SU-DHL-6 (cell line): Measurements from ENCODE around the gene USP24.

ENCODE experiments used
- H2AFZ ChIP-seq: fragments of 200-600 bp; sonication (generic); 2 replicates; pipeline ENCODE4 v1.6.1; 2014; ENCODE audit warnings: low read depth, mild to moderate bottlenecking, moderate library complexity, mixed read lengths, antibody characterized with exemption, low read length; ENCODE audit not compliant: severe bottlenecking
- H3F3A ChIP-seq: fragments of 200-600 bp; shearing (Covaris generic); 2 replicates; pipeline ENCODE4 v1.6.0; 2016; ENCODE audit warnings: antibody characterized with exemption, mild to moderate bottlenecking; ENCODE audit not compliant: insufficient read depth
- H3K27ac ChIP-seq: fragments of 200-600 bp; sonication (generic); 2 replicates; pipeline ENCODE4 v1.5.1; 2016; ENCODE audit warnings: low read depth, mild to moderate bottlenecking, low read length, moderate library complexity, mixed read lengths
- H3K27me3 ChIP-seq: fragments of 200-600 bp; sonication (generic), shearing (Covaris generic); 2 replicates; pipeline ENCODE4 v1.6.0; 2014; ENCODE audit warnings: mild to moderate bottlenecking, low read length
- H3K36me3 ChIP-seq: fragments of 200-600 bp; sonication (generic); 2 replicates; pipeline ENCODE4 v1.6.1; 2014; ENCODE audit warnings: mild to moderate bottlenecking, low read length, mixed read lengths
- H3K4me2 ChIP-seq: fragments of 300-600, 200-600 bp; shearing (Covaris generic), sonication (generic); 2 replicates; pipeline ENCODE4 v1.6.0; 2014; ENCODE audit warnings: low read length, low read depth, mild to moderate bottlenecking; ENCODE audit not compliant: poor library complexity, severe bottlenecking
- H3K4me3 ChIP-seq: fragments of 200-600 bp; sonication (generic); 2 replicates; pipeline ENCODE4 v1.5.1; 2014; ENCODE audit warnings: antibody characterized with exemption, low read length, mild to moderate bottlenecking, mixed read lengths; ENCODE audit not compliant: insufficient read depth, poor library complexity, severe bottlenecking
- H3K79me2 ChIP-seq: fragments of 200-600 bp; sonication (generic); 2 replicates; pipeline ENCODE4 v1.6.1; 2014; ENCODE audit warnings: mild to moderate bottlenecking, low read length, moderate library complexity; ENCODE audit not compliant: insufficient read depth
- H3K9ac ChIP-seq: fragments of 200-600 bp; sonication (generic); 2 replicates; pipeline ENCODE4 v1.7.0; 2014; ENCODE audit warnings: mild to moderate bottlenecking, low read length
- H3K9me2 ChIP-seq: fragments of 200-600 bp; sonication (generic); replicated peaks from 2 replicates; pipeline ENCODE4 v1.6.1; 2014; ENCODE audit warnings: low read length; ENCODE audit not compliant: insufficient read depth
- H3K9me3 ChIP-seq: fragments of 200-600 bp; sonication (generic); 2 replicates; pipeline ENCODE4 v1.6.1; 2014; ENCODE audit warnings: low read length, mixed read lengths; ENCODE audit not compliant: insufficient read depth
- H4K20me1 ChIP-seq: fragments of 200-600 bp; sonication (generic); 2 replicates; pipeline ENCODE4 v1.6.1; 2014; ENCODE audit warnings: low read depth, mild to moderate bottlenecking, antibody characterized with exemption, low read length, moderate library complexity, mixed read lengths
- CTCF ChIP-seq: fragments of 200-600 bp; sonication (generic); IDR thresholded peaks from one replicate; pipeline ENCODE4 v1.5.1; 2017; ENCODE audit warnings: antibody characterized with exemption, mild to moderate bottlenecking, low read length, moderate library complexity; ENCODE audit not compliant: insufficient read depth, poor library complexity, severe bottlenecking
- EZH2phosphoT487 ChIP-seq: fragments of 200-600 bp; sonication (generic), shearing (Covaris generic); conservative IDR thresholded peaks from 2 replicates; pipeline ENCODE4 v1.6.1; 2018; ENCODE audit warnings: mild to moderate bottlenecking, antibody characterized with exemption, low read length, moderate library complexity, mixed read lengths

The USP24 gene

GRCh38 chr1:55225228-55225627 is 10.1 kb upstream of the USP24 start:
- Histone ChIP-seq H3F3A (no peaks in the 10 kb centered on the region), H2AFZ (no peak overlapping the region)
- TF ChIP-seq EZH2phosphoT487: no peak
- no peak for TF ChIP-seq CTCF

DNA sequence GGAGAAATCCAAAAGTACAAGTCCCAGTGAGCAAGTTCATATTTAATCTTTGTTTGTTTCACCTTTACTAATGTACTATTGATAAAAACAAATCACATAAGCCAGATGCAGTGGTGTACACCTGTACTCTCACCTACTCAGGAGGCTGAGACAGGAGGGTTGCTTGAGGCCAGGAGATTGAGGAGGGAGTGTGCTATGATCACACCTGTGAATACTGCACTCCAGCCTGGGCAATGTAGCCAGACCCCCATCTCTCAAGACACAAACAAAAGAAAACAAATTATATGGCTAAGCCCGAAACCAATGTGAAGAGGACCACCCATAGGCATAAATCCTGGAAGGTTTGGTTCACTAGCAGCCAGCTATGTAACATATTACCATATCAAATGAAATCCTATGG is 9.6 kb upstream of the USP24 start:
- H3K27me3 ChIP-seq: no peaks in the 10 kb centered on the region

More at GRCh38 chr1:55225228-55225627, 10.1 kb upstream of the USP24 start:
- Histone ChIP-seq H3K9me3 (no peaks in the 10 kb centered on the region; the same call in 1 of the 2 replicates), H3K4me2 (no peak overlapping the region), H3K27me3 (no peaks in the 10 kb centered on the region), H3K4me3 (no peak overlapping the region), H4K20me1 (no peaks in the 10 kb centered on the region), H3K9ac (no peak overlapping the region), H3K9me2 (no peaks in the 10 kb centered on the region), H3K36me3 (no peaks in the 10 kb centered on the region), H3K27ac (no peak overlapping the region), H3K79me2 (no peaks in the 10 kb centered on the region)

GRCh38 chr1:55222152-55222551 is 7.0 kb upstream of the USP24 start:
- H2AFZ ChIP-seq: no peak overlapping the region

More for the DNA sequence above, 9.6 kb upstream of the USP24 start:
- Histone ChIP-seq H4K20me1 (no peaks in the 10 kb centered on the region), H3K79me2 (no peaks in the 10 kb centered on the region), H3K4me3 (no peak overlapping the region), H3K9ac (no peak overlapping the region), H3K9me3 (no peaks in the 10 kb centered on the region; the same call in 1 of the 2 replicates), H3K4me2 (no peak overlapping the region), H3K27ac (no peak overlapping the region), H3F3A (no peaks in the 10 kb centered on the region), H3K36me3 (no peaks in the 10 kb centered on the region), H3K9me2 (no peaks in the 10 kb centered on the region), H2AFZ (no peak overlapping the region)
- no peak for TF ChIP-seq EZH2phosphoT487
- no peak for TF ChIP-seq CTCF

More at GRCh38 chr1:55222152-55222551, 7.0 kb upstream of the USP24 start:
- Histone ChIP-seq H4K20me1 (no peaks in the 10 kb centered on the region), H3K4me2 (no peak overlapping the region), H3K9ac (no peak overlapping the region), H3K36me3 (no peaks in the 10 kb centered on the region), H3K79me2 (no peaks in the 10 kb centered on the region), H3F3A (no peaks in the 10 kb centered on the region), H3K9me3 (no peaks in the 10 kb centered on the region), H3K9me2 (no peaks in the 10 kb centered on the region), H3K27me3 (no peaks in the 10 kb centered on the region), H3K4me3 (no peak overlapping the region), H3K27ac (no peak overlapping the region)
- TF ChIP-seq EZH2phosphoT487 (no peak), CTCF (no peak)
